Activated CD4-positive, alpha-beta T cell treated with anti-CD3 and anti-CD28 coated beads for 36 hours (primary cell): ENCODE results near the gene TGIF1. TPM values are rescaled to one million over a fixed set of nuclear protein-coding genes. Genes with fewer than 3 reads are reported as not detected.

Experiments
- ATAC-seq: fragments of 200-7000 bp; cut with Tn5 transposase; one replicate; pipeline ENCODE4 v1.10.0; 2021; ENCODE audit warnings: mild to moderate bottlenecking, moderate library complexity
- CTCF ChIA-PET: fragments of 350-600 bp; sonication (Branson Sonifier 250); formaldehyde crosslinking; loops from one replicate; lab custom pipeline; 2021; ENCODE audit warnings: antibody characterized with exemption; lab: Charles Lee
- POLR2A ChIA-PET: fragments of 350-600 bp; sonication (Branson Sonifier 250); formaldehyde crosslinking; loops from one replicate; lab custom pipeline; 2021; ENCODE audit warnings: antibody characterized with exemption, inconsistent platforms; lab: Charles Lee
- DNase-seq: peaks from one replicate; pipeline ENCODE4 v3.0.0-alpha.2; 2020
- H3K27ac Mint-ChIP-seq: one replicate; pipeline ENCODE4 v1.8.0; 2021; ENCODE audit warnings: mixed read lengths
- H3K27me3 Mint-ChIP-seq: one replicate; pipeline ENCODE4 v1.8.0; 2021; ENCODE audit warnings: mixed read lengths
- H3K36me3 Mint-ChIP-seq: one replicate; pipeline ENCODE4 v1.8.0; 2021; ENCODE audit warnings: low read depth, mixed read lengths
- H3K4me1 Mint-ChIP-seq: one replicate; pipeline ENCODE4 v1.8.0; 2021; ENCODE audit warnings: mixed read lengths
- H3K4me3 Mint-ChIP-seq: one replicate; pipeline ENCODE4 v1.8.0; 2021; ENCODE audit warnings: mild to moderate bottlenecking, moderate library complexity, mixed read lengths
- H3K9me3 Mint-ChIP-seq: one replicate; pipeline ENCODE4 v1.8.0; 2021; ENCODE audit warnings: low read depth, mixed read lengths
- intact Hi-C, 2 experiments: fragments of 100-400 bp; cut with DNase I in 1 of 2; cut with micrococcal nuclease in 1 of 2; formaldehyde crosslinking; loops; one replicate each; pipeline versions ENCODE4 v1.14.2 to v1.15.1; 2022 to 2024; cut with DNase I, micrococcal nuclease
- total RNA-seq, 2 experiments: library from RNA; stranded (reverse); gene quantifications; one replicate each; pipeline ENCODE4 v1.2.3, GENCODE V29; 2021

Gene TGIF1
- total RNA-seq, 2 experiments from 2014 or later: 42.7 to 46.3 TPM

GRCh38 chr18:3434685-3435084 is 15.3 kb upstream of the TGIF1 start:
- no peaks in the 10 kb centered on the region for H3K9me3 Mint-ChIP-seq
- DNase-seq: no peak
- CTCF ChIA-PET: interaction anchor here (2.0 kb wide), 1 partner anchor 137 kb away, joined by 8 read pairs; no protein-coding TSS in a partner anchor
- no peak overlapping the region for H3K4me3 Mint-ChIP-seq
- H3K4me1 Mint-ChIP-seq: no peaks in the 10 kb centered on the region
- no peak for ATAC-seq
- peaks cover 3% of the 10 kb centered on the region for H3K27me3 Mint-ChIP-seq
- intact Hi-C loops: no loop called here
- no peak overlapping the region for H3K27ac Mint-ChIP-seq
- no peaks in the 10 kb centered on the region for H3K36me3 Mint-ChIP-seq
- POLR2A ChIA-PET: no interaction called here

GRCh38 chr18:3440341-3440740 is 9.6 kb upstream of the TGIF1 start:
- intact Hi-C loops: no loop called here
- ChIA-PET POLR2A (interaction anchor here (0.6 kb wide), 1 partner anchor 187 kb away, joined by 4 read pairs; no protein-coding TSS in a partner anchor), CTCF (interaction anchor here (0.6 to 1.4 kb wide), 3 partner anchors 14 to 226 kb away, joined by 3 to 5 read pairs (median 4); no protein-coding TSS in a partner anchor)
- Mint-ChIP-seq H3K36me3 (no peaks in the 10 kb centered on the region), H3K27me3 (peaks cover 3% of the 10 kb centered on the region), H3K27ac (no peak overlapping the region), H3K9me3 (no peaks in the 10 kb centered on the region), H3K4me3 (no peak overlapping the region), H3K4me1 (peaks cover 4% of the 10 kb centered on the region)
- ATAC-seq (no peak), DNase-seq (no peak)

- no peak overlapping the region for H3K4me3 Mint-ChIP-seq
- H3K9me3 Mint-ChIP-seq: no peaks in the 10 kb centered on the region
- CTCF ChIA-PET: interaction anchor here (0.6 to 2.0 kb wide), 8 partner anchors 10 to 225 kb away, joined by 3 to 8 read pairs (median 3); no protein-coding TSS in a partner anchor
- H3K27me3 Mint-ChIP-seq: peaks cover 3% of the 10 kb centered on the region
- no peak overlapping the region for H3K27ac Mint-ChIP-seq
- POLR2A ChIA-PET: no interaction called here
- ATAC-seq: peak; percentile 53
- no peaks in the 10 kb centered on the region for H3K36me3 Mint-ChIP-seq
- intact Hi-C loops: no loop called here
- peak; percentile 32 for DNase-seq
- H3K4me1 Mint-ChIP-seq: peaks cover 7% of the 10 kb centered on the region
Observed at GRCh38 chr18:3441290-3441689, 8.7 kb upstream of the TGIF1 start.

DNA sequence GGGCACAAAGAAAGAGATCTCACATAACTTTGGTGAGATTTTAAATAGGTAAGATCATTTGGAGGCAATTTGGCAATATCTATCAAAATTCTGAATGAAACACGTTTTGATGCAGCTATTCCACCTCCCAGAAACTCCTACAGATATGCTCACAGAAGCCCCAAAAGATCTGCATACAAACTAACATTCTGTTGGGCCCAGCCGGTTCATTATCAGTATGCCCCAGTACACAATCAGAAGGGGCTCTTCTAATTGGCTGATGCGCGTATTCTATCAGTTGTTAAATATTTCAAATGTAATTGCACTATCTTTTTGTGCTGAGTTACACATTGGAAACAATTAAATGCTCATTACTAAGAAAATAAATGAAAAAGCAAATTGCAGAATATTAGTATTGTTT is 7.1 kb upstream of the TGIF1 start:
- Mint-ChIP-seq H3K9me3 (no peaks in the 10 kb centered on the region), H3K4me3 (no peak overlapping the region), H3K27ac (no peak overlapping the region), H3K4me1 (peaks cover 21% of the 10 kb centered on the region), H3K36me3 (no peaks in the 10 kb centered on the region), H3K27me3 (no peaks in the 10 kb centered on the region)
- CTCF ChIA-PET: interaction anchor here (2.0 kb wide), 1 partner anchor 223 kb away, joined by 8 read pairs; no protein-coding TSS in a partner anchor
- intact Hi-C loops: no loop called here
- DNase-seq: no peak
- ATAC-seq: no peak
- POLR2A ChIA-PET: no interaction called here

- POLR2A ChIA-PET: no interaction called here
- no peak overlapping the region for H3K4me3 Mint-ChIP-seq
- peaks cover 21% of the 10 kb centered on the region for H3K4me1 Mint-ChIP-seq
- H3K27me3 Mint-ChIP-seq: no peaks in the 10 kb centered on the region
- no peaks in the 10 kb centered on the region for H3K36me3 Mint-ChIP-seq
- DNase-seq: no peak
- no peak for ATAC-seq
- H3K27ac Mint-ChIP-seq: no peak overlapping the region
- no peaks in the 10 kb centered on the region for H3K9me3 Mint-ChIP-seq
- CTCF ChIA-PET: interaction anchor here (0.6 to 2.4 kb wide), 2 partner anchors 12 to 147 kb away, joined by 3 to 6 read pairs; no protein-coding TSS in a partner anchor
- intact Hi-C loops: no loop called here
Observed at GRCh38 chr18:3444296-3444695, 5.7 kb upstream of the TGIF1 start.

DNA sequence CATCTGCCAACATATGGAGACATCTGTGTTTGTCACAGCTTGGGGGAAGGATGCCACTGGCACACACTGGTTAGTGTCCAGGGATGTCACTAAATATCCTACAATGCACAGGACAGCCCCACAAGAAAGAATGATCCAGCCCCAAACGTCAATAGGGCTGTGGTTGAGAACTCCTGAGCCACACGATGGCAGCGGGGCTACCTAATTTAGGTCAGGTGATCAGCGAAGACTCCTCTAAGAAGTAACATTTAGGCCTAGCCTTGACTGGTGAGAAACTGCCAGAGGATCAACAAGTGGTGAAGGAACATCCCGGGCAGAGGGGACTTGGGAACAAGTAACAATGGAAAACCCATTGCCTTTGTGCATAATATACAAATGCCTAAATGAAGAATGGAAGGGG is 5.0 kb upstream of the TGIF1 start:
- Mint-ChIP-seq H3K27ac (no peak overlapping the region), H3K27me3 (no peaks in the 10 kb centered on the region), H3K36me3 (no peaks in the 10 kb centered on the region), H3K4me3 (no peak overlapping the region), H3K4me1 (peaks cover 21% of the 10 kb centered on the region), H3K9me3 (no peaks in the 10 kb centered on the region)
- DNase-seq (no peak), ATAC-seq (no peak)
- intact Hi-C loops: loop anchor here (5.0 kb wide), 2 partner anchors 123 to 483 kb away; no protein-coding TSS in a partner anchor
- POLR2A ChIA-PET: interaction anchor here (0.5 kb wide), 1 partner anchor 151 kb away, joined by 3 read pairs; no protein-coding TSS in a partner anchor
- CTCF ChIA-PET: interaction anchor here (0.6 to 2.4 kb wide), 2 partner anchors 12 to 147 kb away, joined by 3 to 6 read pairs; no protein-coding TSS in a partner anchor

- Mint-ChIP-seq H3K27me3 (no peaks in the 10 kb centered on the region), H3K27ac (peak overlapping the region; percentile 97)
- intact Hi-C loops: loop anchor here (5.0 kb wide), 2 partner anchors 125 to 485 kb away; no protein-coding TSS in a partner anchor
Observed at GRCh38 chr18:3447068-3447894, 2.7 kb upstream of the TGIF1 start.

GRCh38 chr18:3447895-3448837 is 1.8 kb upstream of the TGIF1 start:
- ATAC-seq: peak; percentile 69
- peak; percentile 94 for DNase-seq
- H3K27me3 Mint-ChIP-seq: no peaks in the 10 kb centered on the region
- CTCF ChIA-PET: interaction anchor here (0.7 to 2.7 kb wide), 17 partner anchors 12 to 793 kb away, joined by 3 to 18 read pairs (median 4); partner anchors contain the start of genes MYL12A and SMCHD1
- POLR2A ChIA-PET: interaction anchor here (0.5 to 2.6 kb wide), 12 partner anchors 11 to 402 kb away, joined by 3 to 17 read pairs (median 4); no protein-coding TSS in a partner anchor
- H3K4me1 Mint-ChIP-seq: peaks cover 26% of the 10 kb centered on the region
- H3K27ac Mint-ChIP-seq: peak overlapping the region; percentile 97
- H3K4me3 Mint-ChIP-seq: peak overlapping the region; percentile 94
- peaks cover 19% of the 10 kb centered on the region for H3K36me3 Mint-ChIP-seq
- intact Hi-C loops: loop anchor here (1.0 to 5.0 kb wide), 12 partner anchors 35 to 877 kb away; partner anchors contain the start of genes METTL4 (in 1 of the 2), MYL12A (in 1 of the 2) and NDC80 (in 1 of the 2)
- H3K9me3 Mint-ChIP-seq: no peaks in the 10 kb centered on the region

More at GRCh38 chr18:3447068-3447894, 2.7 kb upstream of the TGIF1 start:
- H3K9me3 Mint-ChIP-seq: no peaks in the 10 kb centered on the region
- ChIA-PET CTCF (interaction anchor here (0.6 to 2.7 kb wide), 18 partner anchors 10 to 792 kb away, joined by 3 to 18 read pairs (median 4); partner anchors contain the start of genes MYL12A and SMCHD1), POLR2A (interaction anchor here (0.5 to 2.6 kb wide), 10 partner anchors 9 to 173 kb away, joined by 3 to 17 read pairs (median 4); no protein-coding TSS in a partner anchor)
- peaks cover 10% of the 10 kb centered on the region for H3K36me3 Mint-ChIP-seq
- peaks cover 20% of the 10 kb centered on the region for H3K4me1 Mint-ChIP-seq
- ATAC-seq: no peak
- peak overlapping the region; percentile 94 for H3K4me3 Mint-ChIP-seq
- DNase-seq: peak; percentile 74

- POLR2A ChIA-PET: interaction anchor here (0.5 to 2.6 kb wide), 10 partner anchors 10 to 403 kb away, joined by 3 to 17 read pairs (median 4); no protein-coding TSS in a partner anchor
- Mint-ChIP-seq H3K9me3 (no peaks in the 10 kb centered on the region), H3K4me1 (peaks cover 32% of the 10 kb centered on the region), H3K4me3 (peak overlapping the region; percentile 94), H3K27ac (peak overlapping the region; percentile 97), H3K27me3 (no peaks in the 10 kb centered on the region), H3K36me3 (peaks cover 20% of the 10 kb centered on the region)
- ATAC-seq: peak; percentile 14
- intact Hi-C loops: loop anchor here (1.0 to 5.0 kb wide), 12 partner anchors 36 to 878 kb away; partner anchors contain the start of genes METTL4 (in 1 of the 2), MYL12A (in 1 of the 2) and NDC80 (in 1 of the 2)
- CTCF ChIA-PET: interaction anchor here (1.0 to 2.2 kb wide), 4 partner anchors 69 to 201 kb away, joined by 3 to 12 read pairs (median 6); partner anchors contain the start of gene MYL12A
- DNase-seq: peak; percentile 87
Observed at GRCh38 chr18:3448838-3449511, 997 bp upstream of the TGIF1 start.
